HPDE6-E6E7 (cell line): ENCODE results near the gene LRRC4C.

Experiments used
- DNase-seq: peaks from one replicate; pipeline ENCODE4 v3.0.0; 2011; ENCODE audit warnings: missing footprints; ENCODE audit errors: extremely low spot score

LRRC4C gene

DNA sequence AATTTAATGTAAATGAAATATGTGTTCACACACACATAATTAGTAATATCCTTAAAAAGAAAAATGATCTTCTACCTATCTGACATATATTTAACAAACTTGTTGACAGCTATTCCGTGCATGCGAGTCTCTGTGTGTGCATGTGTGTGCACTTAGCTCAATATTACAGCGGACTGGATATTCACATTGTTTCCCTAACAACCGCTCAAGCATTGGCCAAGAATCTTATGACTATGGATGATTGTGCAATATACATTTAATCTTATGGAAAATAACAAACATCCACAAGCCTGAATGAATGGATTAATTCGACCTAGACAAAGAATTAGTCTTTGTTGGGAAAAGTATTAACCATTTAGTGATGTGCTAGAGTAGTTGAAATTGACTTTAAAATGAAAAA lies 1078.6 kb downstream of the LRRC4C start:
- no peak for DNase-seq

DNA sequence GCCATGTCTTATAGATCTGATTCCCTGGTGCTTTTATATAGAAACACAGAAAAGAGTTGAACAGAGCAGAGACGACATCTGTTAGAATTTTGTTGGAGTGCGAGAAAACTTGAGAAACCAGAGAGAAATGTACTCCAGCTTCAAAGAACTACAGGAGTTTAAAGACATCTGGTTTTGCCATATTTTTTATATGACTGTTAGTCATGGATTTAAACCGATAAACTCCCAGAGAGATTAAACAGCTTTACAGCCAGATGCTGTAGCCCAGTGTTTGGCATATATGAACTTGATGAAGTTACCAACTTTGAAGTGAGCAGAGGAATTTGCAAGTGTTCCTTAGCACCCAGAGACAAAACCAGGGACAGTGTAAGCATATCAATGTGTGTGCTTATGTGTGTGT lies 1083.1 kb downstream of the LRRC4C start:
- no peak for DNase-seq

- no peak for DNase-seq
These were observed 1088.4 kb downstream of the LRRC4C start for GRCh38 chr11:40370821-40371616.

DNA sequence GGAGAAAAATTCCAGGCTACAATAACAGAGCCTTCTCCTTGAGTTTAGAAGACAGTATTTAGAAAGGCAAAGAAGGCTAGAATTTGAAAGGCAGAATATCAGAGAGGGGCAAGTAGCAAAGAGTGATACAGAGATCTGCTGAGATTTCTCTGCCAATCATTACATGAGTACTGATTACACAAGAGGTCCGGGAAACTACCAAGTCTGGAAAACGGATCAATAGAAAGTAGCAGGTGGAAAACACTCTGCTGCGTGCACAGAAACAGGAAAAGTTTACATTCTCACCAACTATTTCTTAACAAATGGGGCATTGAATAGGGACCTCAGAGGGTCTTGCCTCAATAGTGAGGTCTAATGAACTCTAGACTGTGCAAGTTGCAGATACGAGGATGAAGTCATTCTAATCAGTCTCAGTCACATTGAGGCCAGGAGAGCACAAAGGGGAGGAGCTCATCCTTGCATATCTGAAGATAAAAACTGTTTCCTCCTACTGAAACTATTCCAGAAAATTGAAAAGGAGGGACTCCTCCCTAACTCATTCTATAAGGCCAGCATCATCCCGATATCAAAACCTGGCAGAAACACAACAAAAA lies 1099.2 kb downstream of the LRRC4C start:
- DNase-seq = no peak

GRCh38 chr11:40354121-40354520 lies 1105.3 kb downstream of the LRRC4C start:
- no peak for DNase-seq

DNA sequence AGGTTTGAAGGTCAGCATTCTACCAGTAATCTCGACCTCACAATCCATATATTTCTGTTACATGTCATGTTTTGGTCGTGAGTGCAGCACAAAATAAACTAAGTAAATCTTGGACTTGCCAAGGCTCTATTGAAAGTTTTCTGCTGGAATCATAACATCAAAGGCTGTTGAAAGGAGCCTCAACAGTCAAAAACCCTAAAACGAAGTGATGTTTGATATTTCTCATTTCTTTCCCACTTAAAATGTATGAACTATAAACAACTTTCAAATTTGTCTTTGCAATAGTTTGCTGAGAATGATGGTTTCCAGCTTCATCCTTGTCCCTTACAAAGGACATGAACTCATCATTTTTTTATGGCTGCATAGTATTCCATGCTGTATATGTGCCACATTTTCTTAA lies 1118.5 kb downstream of the LRRC4C start:
- DNase-seq = no peak

GRCh38 chr11:40338739-40339138 lies 1120.7 kb downstream of the LRRC4C start:
- DNase-seq = peak; percentile 20

GRCh38 chr11:40338062-40338461 lies 1121.4 kb downstream of the LRRC4C start:
- DNase-seq = no peak

DNA sequence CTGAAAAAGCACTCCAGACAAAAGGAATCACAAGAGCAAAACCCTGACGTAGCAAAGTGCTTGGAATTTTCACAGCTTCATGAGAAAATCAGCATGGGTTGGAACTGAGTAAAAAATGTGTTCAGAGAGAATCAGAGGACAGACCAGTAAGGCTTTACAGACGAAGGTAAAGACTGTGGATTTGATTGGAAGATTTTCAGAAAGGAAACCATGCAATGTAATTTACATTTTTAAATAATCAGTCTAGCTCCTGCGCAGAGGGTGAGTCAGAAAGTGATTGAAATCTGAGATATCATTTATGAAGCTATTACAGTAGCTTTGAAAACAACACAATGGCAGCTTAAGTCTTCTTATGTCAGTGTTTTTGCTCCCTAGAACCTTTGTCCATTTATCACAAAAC lies 1122.3 kb downstream of the LRRC4C start:
- no peak for DNase-seq

- DNase-seq = peak; percentile 84
These were observed 1130.4 kb downstream of the LRRC4C start for GRCh38 chr11:40328890-40329614.

DNA sequence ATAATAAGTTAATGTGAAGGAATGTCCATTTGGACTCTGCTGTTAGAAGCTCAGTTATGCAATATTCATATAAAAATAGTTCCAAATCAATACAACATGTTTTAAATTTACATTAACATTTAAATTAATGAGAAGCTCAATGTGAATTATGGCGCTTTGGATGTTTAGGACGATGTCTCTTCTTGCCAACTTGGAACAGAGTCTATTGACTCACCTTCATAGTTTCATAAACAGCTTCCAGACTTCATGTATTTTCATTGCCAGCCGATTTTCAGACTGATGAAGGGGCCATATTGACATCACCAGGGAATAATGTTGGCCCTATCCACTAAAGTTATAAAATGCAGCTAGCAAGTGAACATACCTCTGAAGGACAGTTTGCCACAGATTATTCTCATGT lies 1136.2 kb downstream of the LRRC4C start:
- no peak for DNase-seq

DNA sequence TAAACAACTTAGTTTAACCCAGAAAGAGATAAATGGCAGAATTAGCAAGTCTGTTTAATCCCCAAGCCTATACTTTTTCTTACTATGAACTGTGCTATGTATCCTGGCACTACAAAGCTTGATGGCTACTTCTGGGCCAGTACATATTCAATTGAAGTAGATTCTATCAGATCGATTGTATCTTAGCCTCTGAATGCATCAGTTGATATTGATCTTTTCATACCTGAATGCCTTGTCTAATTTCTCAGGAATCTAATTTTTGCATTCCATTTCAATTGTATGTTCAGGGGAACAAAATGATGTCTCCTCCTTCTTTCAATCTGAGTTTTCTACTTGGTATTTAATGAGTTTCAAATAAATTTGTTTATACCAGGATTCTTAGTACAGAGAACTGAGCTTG lies 1137.9 kb downstream of the LRRC4C start:
- no peak for DNase-seq

GRCh38 chr11:40316171-40316570 lies 1143.3 kb downstream of the LRRC4C start:
- no peak for DNase-seq

GRCh38 chr11:40315122-40315521 lies 1144.3 kb downstream of the LRRC4C start:
- DNase-seq = no peak

GRCh38 chr11:40314327-40314726 lies 1145.1 kb downstream of the LRRC4C start:
- DNase-seq = no peak

DNA sequence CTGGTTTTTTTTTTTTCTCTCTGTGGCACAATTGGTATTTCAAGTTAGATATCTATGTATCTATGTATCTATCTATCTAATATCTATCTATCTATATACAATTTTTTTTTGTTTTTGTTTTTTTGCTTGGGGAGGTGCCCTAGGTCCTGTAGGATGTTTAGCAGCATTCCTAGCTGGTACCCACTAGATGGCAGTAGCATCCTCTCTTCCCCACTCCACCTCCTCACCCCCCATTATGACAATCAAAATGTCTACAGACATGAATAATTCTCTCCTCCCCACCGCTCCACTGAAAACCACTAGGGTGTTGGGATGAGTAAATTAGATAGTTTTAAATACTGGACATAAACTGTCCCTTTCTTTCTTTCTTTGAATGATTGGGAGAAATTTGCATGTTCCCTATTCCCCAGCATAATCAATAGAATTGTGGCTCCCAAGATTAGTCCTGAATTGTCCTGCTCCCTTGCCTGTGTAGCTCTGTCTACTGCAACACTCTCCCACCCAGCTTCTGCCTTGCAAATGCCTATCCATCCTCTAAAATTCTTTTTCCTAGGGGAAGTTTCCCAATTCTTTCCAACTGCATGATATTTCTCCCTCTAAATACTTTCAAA lies 1152.4 kb downstream of the LRRC4C start:
- DNase-seq = peak; percentile 67

GRCh38 chr11:40302669-40303068 lies 1156.8 kb downstream of the LRRC4C start:
- DNase-seq = no peak

- no peak for DNase-seq
These were observed 1164.0 kb downstream of the LRRC4C start for GRCh38 chr11:40295466-40295865.

GRCh38 chr11:40294741-40295140 lies 1164.7 kb downstream of the LRRC4C start:
- no peak for DNase-seq

DNA sequence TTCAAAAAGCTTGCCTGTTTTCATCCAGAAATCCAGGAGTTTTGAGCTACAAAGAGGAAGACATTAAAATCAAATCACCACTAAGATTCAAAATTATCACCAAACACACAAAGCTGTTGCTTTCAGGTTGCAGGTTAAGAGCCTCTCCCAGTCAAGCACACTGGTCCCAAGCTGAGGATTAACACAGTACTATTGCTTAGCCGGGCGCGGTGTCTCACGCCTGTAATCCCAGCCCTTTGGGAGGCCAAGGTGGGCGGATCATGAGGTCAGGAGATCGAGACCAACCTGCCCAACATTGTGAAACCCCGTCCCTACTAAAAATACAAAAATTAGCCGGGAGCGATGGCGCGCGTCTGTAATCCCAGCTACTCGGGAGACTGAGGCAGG lies 1165.1 kb downstream of the LRRC4C start:
- no peak for DNase-seq

GRCh38 chr11:40293655-40294348 lies 1165.7 kb downstream of the LRRC4C start:
- peak; percentile 81 for DNase-seq
